CD14-positive monocyte (primary cell): ENCODE data around the gene TDRD7. TPM values are rescaled to one million over a fixed set of nuclear protein-coding genes. Genes with fewer than 3 reads are reported as not detected.

Experiments
- DNase-seq, 3 donors: peaks; one replicate each; pipeline ENCODE4 v3.0.0-alpha.2; 2011 to 2022
- H2AFZ ChIP-seq: 2 replicates; pipeline ENCODE4 v1.6.0; 2012; ENCODE audit warnings: mild to moderate bottlenecking, low read depth, low read length, inconsistent platforms; ENCODE audit not compliant: insufficient read depth, poor library complexity, severe bottlenecking
- H3K27ac ChIP-seq, 2 donors: 1 replicate in 1 of 2; 2 replicates in 1 of 2; pipeline ENCODE4 v1.5.1; 2012 to 2013; ENCODE audit warnings: low read length in 2 of 2, control low read depth in 1 of 2, inconsistent platforms in 1 of 2, low read depth in 1 of 2, mild to moderate bottlenecking in 1 of 2
- H3K27me3 ChIP-seq, 2 donors: one replicate each; pipeline versions ENCODE4 v1.6.0 to v1.6.1; 2011 to 2013; ENCODE audit warnings: low read length in 2 of 2; ENCODE audit not compliant: control insufficient read depth in 2 of 2, insufficient read depth in 2 of 2
- H3K36me3 ChIP-seq, 2 donors: replicated peaks in 1 of 2; 1 replicate in 1 of 2; 2 replicates in 1 of 2; pipeline versions ENCODE4 v1.5.1 to v1.6.1; 2012 to 2013; ENCODE audit warnings: low read length in 2 of 2, control low read depth in 1 of 2, inconsistent platforms in 1 of 2, mild to moderate bottlenecking in 1 of 2; ENCODE audit not compliant: insufficient read depth in 2 of 2, control insufficient read depth in 1 of 2
- H3K4me1 ChIP-seq, 2 donors: 1 replicate in 1 of 2; 2 replicates in 1 of 2; pipeline versions ENCODE4 v1.5.1 to v1.6.1; 2012 to 2013; ENCODE audit warnings: low read length in 2 of 2, control low read depth in 1 of 2, inconsistent platforms in 1 of 2, mild to moderate bottlenecking in 1 of 2, moderate library complexity in 1 of 2; ENCODE audit not compliant: insufficient read depth in 2 of 2, control insufficient read depth in 1 of 2
- H3K4me2 ChIP-seq: replicated peaks from 2 replicates; pipeline ENCODE3; 2012; ENCODE audit warnings: low read length, moderate library complexity, mild to moderate bottlenecking; ENCODE audit not compliant: poor library complexity, severe bottlenecking; ENCODE audit errors: extremely low read depth
- H3K4me3 ChIP-seq, 3 experiments: fragments of 200-600 bp in 1 of 3; sonication (generic) in 1 of 3; replicated peaks in 1 of 3; 1 replicate in 2 of 3; 2 replicates in 1 of 3; pipeline ENCODE4 v1.5.1; 2011 to 2013; ENCODE audit warnings: low read length in 3 of 3, mild to moderate bottlenecking in 3 of 3, control low read depth in 2 of 3, low read depth in 2 of 3, inconsistent platforms in 1 of 3, moderate library complexity in 1 of 3
- H3K79me2 ChIP-seq: 2 replicates; pipeline ENCODE4 v1.6.0; 2012; ENCODE audit warnings: mild to moderate bottlenecking, control low read depth, inconsistent platforms, low read length, moderate library complexity; ENCODE audit not compliant: insufficient read depth
- H3K9ac ChIP-seq: 2 replicates; pipeline ENCODE4 v1.6.0; 2017; ENCODE audit warnings: low read length, mild to moderate bottlenecking; ENCODE audit not compliant: insufficient read depth, poor library complexity, severe bottlenecking
- H3K9me3 ChIP-seq, 2 donors: replicated peaks in 1 of 2; 1 replicate in 1 of 2; 2 replicates in 1 of 2; pipeline versions ENCODE4 v1.5.1 to v1.6.1; 2012 to 2013; ENCODE audit warnings: low read length in 2 of 2, control low read depth in 1 of 2; ENCODE audit not compliant: control insufficient read depth in 1 of 2, insufficient read depth in 1 of 2
- H4K20me1 ChIP-seq: 2 replicates; pipeline ENCODE4 v1.6.0; 2012; ENCODE audit warnings: mild to moderate bottlenecking, low read length, control low read depth, moderate library complexity; ENCODE audit not compliant: insufficient read depth
- H3K27ac Mint-ChIP-seq, 7 donors: one replicate each; pipeline ENCODE4 v1.8.0; 2020; ENCODE audit warnings: mild to moderate bottlenecking in 7 of 7, mixed read lengths in 7 of 7, moderate library complexity in 6 of 7, inconsistent platforms in 2 of 7
- H3K27me3 Mint-ChIP-seq, 3 donors: one replicate each; pipeline ENCODE4 v1.8.0; 2021 to 2022; ENCODE audit warnings: low read depth in 3 of 3, mild to moderate bottlenecking in 3 of 3, mixed read lengths in 3 of 3, moderate library complexity in 3 of 3, inconsistent platforms in 1 of 3
- H3K36me3 Mint-ChIP-seq, 2 donors: one replicate each; pipeline ENCODE4 v1.8.0; 2020; ENCODE audit warnings: mixed read lengths in 2 of 2, inconsistent platforms in 1 of 2, mild to moderate bottlenecking in 1 of 2
- H3K4me1 Mint-ChIP-seq: one replicate; pipeline ENCODE4 v1.8.0; 2020; ENCODE audit warnings: mild to moderate bottlenecking, mixed read lengths
- H3K4me3 Mint-ChIP-seq, 2 donors: one replicate each; pipeline ENCODE4 v1.8.0; 2020; ENCODE audit warnings: mild to moderate bottlenecking in 2 of 2, mixed read lengths in 2 of 2, moderate library complexity in 1 of 2
- H3K9me3 Mint-ChIP-seq, 7 donors: one replicate each; pipeline ENCODE4 v1.8.0; 2020 to 2022; ENCODE audit warnings: mixed read lengths in 7 of 7, mild to moderate bottlenecking in 6 of 7, moderate library complexity in 6 of 7, inconsistent platforms in 2 of 7
- CTCF ChIP-seq: fragments of 200-600 bp; IDR thresholded peaks from one replicate; pipeline ENCODE4 v1.8.0; 2022; ENCODE audit warnings: antibody characterized with exemption, mild to moderate bottlenecking
- WGBS: methylation state at CpG from one replicate; pipeline ENCODE4 v1.1.5; 2013; ENCODE audit warnings: missing lambda C conversion rate; ENCODE audit not compliant: insufficient coverage; 5-methylcytosine and 5-hydroxymethylcytosine counted together
- intact Hi-C, 2 donors: fragments of 100-400 bp; cut with micrococcal nuclease; formaldehyde crosslinking; loops; one replicate each; pipeline versions ENCODE4 v1.15.0 to v1.15.1; 2023
- polyA plus RNA-seq, 3 donors: library from polyadenylated mRNA; depleted of rRNA in 1 of 3; unstranded in 2 of 3; stranded (reverse) in 1 of 3; fragments of 300-500 nt in 2 of 3; fragments of >200 nt in 1 of 3; fragmentation: Illumina TruSeq in 2 of 3; gene quantifications; 1 replicate in 2 of 3; 2 replicates in 1 of 3; pipeline ENCODE4 v1.2.3, GENCODE V29; 2012 to 2021

TDRD7 gene
- polyA plus RNA-seq, 3 donors: 8.1 to 12.0 (median 11.1) TPM

DNA sequence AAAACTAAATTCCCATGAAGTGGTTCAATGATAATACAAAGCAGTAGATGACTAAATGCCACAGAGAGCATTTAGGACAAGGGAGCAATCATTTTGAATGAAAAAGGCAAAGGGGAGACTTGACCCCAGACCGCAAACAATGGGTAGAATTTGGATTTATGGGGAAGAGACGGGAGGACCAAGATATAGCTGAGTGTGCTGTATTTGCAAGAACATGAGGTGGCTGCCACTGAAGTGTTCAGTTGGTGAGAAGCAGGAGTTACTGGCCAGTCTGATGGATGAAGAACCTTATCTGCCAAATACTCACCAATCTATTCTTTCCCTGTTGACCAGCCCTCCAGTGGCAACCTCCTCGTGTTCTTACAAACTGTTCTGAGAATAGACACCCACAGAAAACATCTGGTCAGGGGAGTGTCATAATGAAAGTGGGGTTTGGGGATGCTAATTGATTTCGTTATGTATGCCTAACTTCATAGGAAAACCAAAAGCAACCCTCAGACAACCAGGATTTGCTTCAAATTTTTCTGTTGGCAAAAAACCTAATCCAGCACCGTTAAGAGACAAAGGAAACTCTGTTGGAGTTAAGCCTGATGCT is 19.8 kb downstream of the TDRD7 start:
- no peak overlapping the region for H3K9ac ChIP-seq
- no peaks in the 10 kb centered on the region for H3K27me3 ChIP-seq
- no peak overlapping the region for H2AFZ ChIP-seq
- H3K4me3 ChIP-seq: no peak overlapping the region
- intact Hi-C loops: no loop called here
- no peak overlapping the region for H3K27ac ChIP-seq
- no peak overlapping the region for H3K4me3 Mint-ChIP-seq
- peaks cover 64 to 79% of the 10 kb centered on the region in 2 donors for H3K36me3 ChIP-seq
- peaks cover 21% of the 10 kb centered on the region for H4K20me1 ChIP-seq
- H3K4me1 ChIP-seq: peaks cover 0 to 6% of the 10 kb centered on the region in 2 donors
- TF ChIP-seq CTCF: no peak
- 93% methylated on average over 3 of the region's 5 CpGs for WGBS
- no peaks in the 10 kb centered on the region for H3K9me3 ChIP-seq
- no peaks in the 10 kb centered on the region for H3K9me3 Mint-ChIP-seq
- H3K4me1 Mint-ChIP-seq: peaks cover 10% of the 10 kb centered on the region
- peaks cover 62 to 79% of the 10 kb centered on the region in 2 donors for H3K36me3 Mint-ChIP-seq
- H3K27ac Mint-ChIP-seq: peak overlapping the region in 1 of 7 donors; percentile 2
- no peaks in the 10 kb centered on the region for H3K27me3 Mint-ChIP-seq
- H3K4me2 ChIP-seq: no peak overlapping the region
- H3K79me2 ChIP-seq: peaks cover 53% of the 10 kb centered on the region
- DNase-seq: no peak

DNA sequence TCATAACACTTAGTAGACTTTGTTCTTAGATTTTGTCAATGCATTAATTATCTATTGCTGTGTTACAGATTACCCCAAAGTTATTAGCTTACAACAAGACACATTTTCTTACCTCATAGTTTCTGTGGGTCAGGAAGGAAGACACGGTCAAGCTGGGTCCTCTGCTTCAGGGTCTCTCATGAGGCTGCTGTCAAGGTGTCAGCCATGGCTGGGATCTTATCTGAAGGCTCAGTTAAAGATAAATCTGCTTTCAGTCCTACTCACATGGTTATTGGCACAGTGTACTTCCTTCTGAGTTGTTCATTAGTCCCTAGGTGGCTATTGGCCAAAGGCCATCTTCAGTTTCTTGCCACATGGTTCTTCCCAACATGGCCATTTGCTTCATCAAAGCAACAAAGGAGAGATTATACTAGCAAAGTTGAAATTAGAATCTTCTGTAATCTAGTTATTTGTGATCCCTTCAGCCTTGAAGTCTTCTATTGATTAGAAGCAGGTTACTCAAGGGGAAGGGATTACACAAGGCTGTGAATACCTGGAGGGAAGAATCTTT is 25.2 kb downstream of the TDRD7 start:
- Histone ChIP-seq H3K27ac (peak overlapping the region in 1 of 2 donors; percentile 71), H3K9me3 (no peaks in the 10 kb centered on the region), H3K4me2 (no peak overlapping the region), H3K4me3 (no peak overlapping the region), H2AFZ (no peak overlapping the region), H3K9ac (no peak overlapping the region), H3K36me3 (peaks cover 42 to 68% of the 10 kb centered on the region in 2 donors), H4K20me1 (no peaks in the 10 kb centered on the region), H3K4me1 (peaks cover 0 to 14% of the 10 kb centered on the region in 2 donors), H3K27me3 (no peaks in the 10 kb centered on the region), H3K79me2 (peaks cover 38% of the 10 kb centered on the region)
- intact Hi-C loops: no loop called here
- no CpG with 5 or more reads among the region's 1 CpG for WGBS
- H3K36me3 Mint-ChIP-seq: peaks cover 46 to 65% of the 10 kb centered on the region in 2 donors
- H3K27me3 Mint-ChIP-seq: no peaks in the 10 kb centered on the region
- peaks cover 26% of the 10 kb centered on the region for H3K4me1 Mint-ChIP-seq
- no peak overlapping the region for H3K4me3 Mint-ChIP-seq
- peak overlapping the region in 2 of 7 donors; percentile 3 to 51 for H3K27ac Mint-ChIP-seq
- no peaks in the 10 kb centered on the region for H3K9me3 Mint-ChIP-seq
- no peak for DNase-seq
- no peak for TF ChIP-seq CTCF
